ENCODE results near the gene PRR33. TPM values are rescaled to one million over a fixed set of nuclear protein-coding genes. Genes with fewer than 3 reads are reported as not detected.
A peak's percentile ranks its signal among the peaks of the same experiment; 100 is the strongest.

The PRR33 gene
- total and polyA plus RNA-seq, 7 donors = 0.16 to 8.9 (median 1.6) TPM

DNA sequence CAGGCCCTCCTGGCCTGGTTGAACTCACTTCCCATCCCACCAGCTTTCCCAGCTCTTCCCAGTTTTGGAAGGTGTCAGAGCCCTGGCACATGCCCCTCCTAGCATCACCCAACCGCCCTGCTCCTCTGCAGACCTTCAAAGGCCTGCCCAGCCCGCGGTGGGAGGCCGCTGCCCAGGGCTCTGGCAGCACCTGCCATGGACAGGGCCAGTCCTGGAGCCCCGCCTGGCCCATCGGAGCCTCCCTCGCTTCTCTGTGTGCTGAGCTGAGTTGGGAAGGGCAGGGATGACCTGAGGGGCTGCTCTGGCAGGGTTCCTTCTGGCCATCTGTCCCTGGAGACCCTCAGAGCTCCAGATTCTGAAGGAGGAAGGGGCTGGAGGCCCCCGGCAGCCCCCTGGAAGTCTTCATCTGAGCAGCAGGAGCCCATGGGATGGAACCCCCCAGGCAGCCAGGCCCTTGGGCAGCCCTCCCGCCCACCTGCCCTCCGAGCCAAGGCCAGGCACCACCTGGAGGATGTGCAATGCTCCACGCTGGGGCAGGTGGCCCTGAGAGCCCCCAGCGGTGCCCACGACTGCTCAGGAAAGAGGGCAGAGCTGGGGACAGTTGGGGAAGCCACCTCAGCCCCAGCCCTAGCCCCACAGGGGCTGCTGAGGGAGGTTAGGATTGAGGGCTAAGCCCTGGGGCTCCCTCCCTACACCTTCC is 35.2 kb downstream of the PRR33 start:
- Histone ChIP-seq H3K36me3 (ENCODE audit: insufficient read depth in 1 of 2, low read depth in 1 of 2) (no peaks in the 10 kb centered on the region), H3K27me3 (ENCODE audit: insufficient read depth in 3 of 3, low read length in 2 of 3) (no peaks in the 10 kb centered on the region), H3K9me3 (no peaks in the 10 kb centered on the region), H3K27ac (no peak overlapping the region), H3K4me3 (no peak overlapping the region), H3K4me1 (peaks cover 12% of the 10 kb centered on the region)
- no peak for TF ChIP-seq CTCF (IDR thresholded peaks at IDR 0.05)
- ATAC-seq = no peak
- peak in 1 of 2 donors; percentile 36 for DNase-seq
- WGBS, 3 donors = 59 to 88% (median 75%) methylated on average over 12 to 13 of the region's 13 CpGs
- intact Hi-C loops (cut with DNase I) = no loop called here

- 75 to 84% (median 77%) methylated on average over 8 to 11 of the region's 11 CpGs for WGBS, 3 donors
- DNase-seq (no peak), ATAC-seq (no peak)
Observed at GRCh38 chr11:1855886-1856265, 35.8 kb downstream of the PRR33 start.

GRCh38 chr11:1854949-1855885 is 36.5 kb downstream of the PRR33 start:
- Histone ChIP-seq H3K27ac (no peak overlapping the region), H3K27me3 (ENCODE audit: insufficient read depth in 3 of 3, low read length in 2 of 3) (no peaks in the 10 kb centered on the region), H3K36me3 (ENCODE audit: insufficient read depth in 1 of 2, low read depth in 1 of 2) (no peaks in the 10 kb centered on the region), H3K4me3 (no peak overlapping the region), H3K4me1 (peaks cover 12% of the 10 kb centered on the region), H3K9me3 (no peaks in the 10 kb centered on the region)
- DNase-seq = no peak
- intact Hi-C loops (cut with DNase I) = no loop called here
- 37 to 57% (median 44%) methylated on average over 26 of the region's 26 CpGs for WGBS, 3 donors
- TF ChIP-seq CTCF (IDR thresholded peaks at IDR 0.05) = no peak
- ATAC-seq = peak in 3 of 4 donors; percentile 7 to 61 (median 55)

More at GRCh38 chr11:1855886-1856265, 35.8 kb downstream of the PRR33 start:
- Histone ChIP-seq H3K36me3 (ENCODE audit: insufficient read depth in 1 of 2, low read depth in 1 of 2) (no peaks in the 10 kb centered on the region), H3K27me3 (ENCODE audit: insufficient read depth in 3 of 3, low read length in 2 of 3) (no peaks in the 10 kb centered on the region), H3K27ac (no peak overlapping the region), H3K4me3 (no peak overlapping the region), H3K4me1 (peaks cover 12% of the 10 kb centered on the region), H3K9me3 (no peaks in the 10 kb centered on the region)
- intact Hi-C loops (cut with DNase I) = no loop called here
- TF ChIP-seq CTCF (IDR thresholded peaks at IDR 0.05) = no peak

DNA sequence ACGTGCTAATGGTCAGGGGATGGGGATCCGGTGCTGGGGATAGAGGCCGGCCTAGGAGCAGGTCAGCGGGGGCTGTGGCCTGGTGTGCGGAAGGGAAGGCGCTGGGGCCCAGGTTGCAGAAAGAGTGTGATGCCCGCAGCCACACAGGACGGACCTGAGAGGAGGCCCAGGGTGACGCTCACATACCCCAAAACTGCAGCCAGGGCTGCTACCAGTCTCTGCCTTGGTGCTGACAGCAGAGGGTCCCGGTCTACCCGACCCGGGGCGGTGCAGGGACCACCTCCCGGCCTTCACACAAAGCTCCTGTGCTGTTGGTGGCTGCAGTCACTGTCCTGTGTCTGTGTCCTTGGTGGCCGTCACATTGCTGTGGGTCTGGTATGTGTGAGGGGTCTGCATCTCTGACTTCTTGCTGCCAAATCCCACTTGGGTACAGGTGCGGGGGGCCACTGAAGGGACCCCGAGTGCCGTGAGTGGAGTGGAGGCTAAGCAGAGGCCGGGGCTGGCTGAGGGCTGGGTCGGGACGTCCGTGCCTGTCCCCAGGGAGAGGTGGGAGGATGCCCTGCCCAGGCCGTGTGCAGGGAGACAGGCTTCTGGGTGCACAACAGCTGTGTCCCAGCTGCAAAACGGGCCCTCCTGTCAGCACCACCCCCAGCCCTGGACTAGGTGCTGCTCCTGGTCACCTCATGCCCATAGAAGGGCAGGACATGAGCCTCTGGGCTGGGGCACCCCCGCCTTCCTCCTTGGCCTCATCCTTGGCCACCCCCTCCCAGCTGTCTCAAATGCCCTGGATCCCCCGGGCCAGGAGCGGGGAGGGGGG is 37.4 kb downstream of the PRR33 start:
- peak; percentile 38 to 72 (median 68) for ATAC-seq
- no peaks in the 10 kb centered on the region for H3K27me3 ChIP-seq (ENCODE audit: insufficient read depth in 3 of 3, low read length in 2 of 3)
- WGBS, 3 donors = 52 to 77% (median 56%) methylated on average over 25 to 27 of the region's 27 CpGs
- intact Hi-C loops (cut with DNase I) = no loop called here
- H3K9me3 ChIP-seq = no peaks in the 10 kb centered on the region
- H3K36me3 ChIP-seq (ENCODE audit: insufficient read depth in 1 of 2, low read depth in 1 of 2) = no peaks in the 10 kb centered on the region
- peak in 1 of 2 donors; percentile 77 for DNase-seq
- H3K4me3 ChIP-seq = peak overlapping the region; percentile 34
- H3K27ac ChIP-seq = peak overlapping the region; percentile 26
- no peak for TF ChIP-seq CTCF (IDR thresholded peaks at IDR 0.05)
- H3K4me1 ChIP-seq = peaks cover 12% of the 10 kb centered on the region

Measured in psoas muscle (tissue), 8 donors.